GM10266 (cell line): Measurements from ENCODE around the gene ICAM3.
"Not testable (repeated sequence)": the region's sequence is repeated elsewhere in the genome, so short reads cannot be mapped to it uniquely, and the experiment has no call there.

Source experiments
- DNase-seq: peaks from one replicate; pipeline ENCODE4 v3.0.0; 2012; ENCODE audit errors: extremely low spot score
- CTCF ChIP-seq: IDR thresholded peaks from 2 replicates; pipeline ENCODE4 v1.5.1; 2012; ENCODE audit warnings: mild to moderate bottlenecking, low read depth; ENCODE audit not compliant: control insufficient read depth, insufficient read depth; ENCODE audit errors: missing control alignments

Gene ICAM3

GRCh38 chr19:10374931-10375330 is 35.5 kb upstream of the ICAM3 start:
- no peak for DNase-seq
- no peak for TF ChIP-seq CTCF

GRCh38 chr19:10372690-10373089 is 33.3 kb upstream of the ICAM3 start:
- TF ChIP-seq CTCF: no peak
- DNase-seq: no peak

GRCh38 chr19:10368101-10368803 is 28.8 kb upstream of the ICAM3 start:
- DNase-seq: no peak
- no peak for TF ChIP-seq CTCF

GRCh38 chr19:10366950-10367512 is 27.6 kb upstream of the ICAM3 start:
- DNase-seq: not testable (repeated sequence)

GRCh38 chr19:10365518-10365917 is 26.1 kb upstream of the ICAM3 start:
- no peak for DNase-seq
- no peak for TF ChIP-seq CTCF

GRCh38 chr19:10364644-10365043 is 25.2 kb upstream of the ICAM3 start:
- TF ChIP-seq CTCF: no peak
- DNase-seq: no peak

GRCh38 chr19:10363789-10364281 is 24.4 kb upstream of the ICAM3 start:
- TF ChIP-seq CTCF: no peak
- DNase-seq: no peak
